HepG2 (cell line): ENCODE results near the gene TMEM87A. TPM values are rescaled to one million over a fixed set of nuclear protein-coding genes. Genes with fewer than 3 reads are reported as not detected.

Source experiments
- ATAC-seq: fragments of 200-7000 bp; cut with Tn5 transposase; 3 replicates; pipeline ENCODE4 v1.9.1; 2020; ENCODE audit warnings: mild to moderate bottlenecking, moderate library complexity
- BruUV-seq: library from RNA; stranded (reverse); fragments of 400-500 nt; replicated peaks from 2 replicates; lab custom pipeline; 2021; lab: Mats Ljungman, UMichigan
- CTCF ChIA-PET: fragments of 300-600 bp; formaldehyde crosslinking; extraction: SDS; loops from one replicate; lab custom pipeline; 2021; ENCODE audit warnings: low total read pairs, inconsistent platforms, low intra/inter-chr PET ratio; lab: Yijun Ruan, JAX
- POLR2A ChIA-PET: fragments of 350-600 bp; sonication (Branson Sonifier 250); formaldehyde crosslinking; loops from one replicate; lab custom pipeline; 2020; ENCODE audit warnings: antibody characterized with exemption, inconsistent platforms; lab: Yijun Ruan, JAX
- DNase-seq: peaks from one replicate; pipeline ENCODE4 v3.0.0-alpha.2; 2015; ENCODE audit warnings: low spot score
- FAIRE-seq: peaks from 3 replicates; lab custom pipeline; 2011; peaks lifted over from hg19 to GRCh38; lab: Jason Lieb, UNC
- H2AFZ ChIP-seq: one replicate; pipeline ENCODE4 v1.6.1; 2011; ENCODE audit warnings: low read length, inconsistent platforms
- H3K27ac ChIP-seq: fragments of 300-600 bp; 3 replicates; pipeline ENCODE4 v1.8.0; 2011; ENCODE audit warnings: mixed run types, mild to moderate bottlenecking, mixed read lengths, low read length, inconsistent platforms; ENCODE audit not compliant: insufficient read depth; ENCODE audit errors: extremely low read length
- H3K27me3 ChIP-seq, 2 experiments: fragments of 200-600 bp in 1 of 2; 2 replicates in 1 of 2; 3 replicates in 1 of 2; pipeline versions ENCODE4 v1.6.0 to v1.8.0; 2011; ENCODE audit warnings: low read length in 2 of 2, mild to moderate bottlenecking in 2 of 2, moderate library complexity in 2 of 2, inconsistent platforms in 1 of 2; ENCODE audit not compliant: insufficient read depth in 2 of 2, control insufficient read depth in 1 of 2
- H3K36me3 ChIP-seq, 2 experiments: fragments of 200-600 bp in 1 of 2; replicated peaks in 1 of 2; 2 replicates in 1 of 2; 3 replicates in 1 of 2; pipeline versions ENCODE4 v1.5.1 to v1.8.0; 2011; ENCODE audit warnings: low read length in 2 of 2, inconsistent platforms in 1 of 2; ENCODE audit not compliant: insufficient read depth in 2 of 2, control insufficient read depth in 1 of 2
- H3K4me1 ChIP-seq: 2 replicates; pipeline ENCODE4 v1.5.1; 2012; ENCODE audit warnings: low read length, inconsistent platforms; ENCODE audit not compliant: insufficient read depth
- H3K4me2 ChIP-seq: 2 replicates; pipeline ENCODE4 v1.6.0; 2011; ENCODE audit warnings: low read depth, low read length, inconsistent platforms
- H3K4me3 ChIP-seq, 3 experiments: fragments of 200-600 bp in 1 of 3; sonication (generic), shearing (Covaris generic) in 1 of 3; replicated peaks in 1 of 3; 2 replicates each; pipeline ENCODE4 v1.5.1; 2011 to 2016; ENCODE audit warnings: low read length in 3 of 3, inconsistent platforms in 2 of 3, low read depth in 2 of 3, mild to moderate bottlenecking in 2 of 3, control low read depth in 1 of 3, mixed read lengths in 1 of 3; ENCODE audit not compliant: insufficient read depth in 1 of 3
- H3K79me2 ChIP-seq: one replicate; pipeline ENCODE4 v1.6.1; 2011; ENCODE audit warnings: low read length, inconsistent platforms; ENCODE audit not compliant: insufficient read depth
- H3K9ac ChIP-seq: 2 replicates; pipeline ENCODE4 v1.6.0; 2011; ENCODE audit warnings: mild to moderate bottlenecking, low read depth, low read length, inconsistent platforms; ENCODE audit not compliant: insufficient read depth
- H3K9me3 ChIP-seq: 2 replicates; pipeline ENCODE4 v1.5.1; 2012; ENCODE audit warnings: mild to moderate bottlenecking, low read length
- H4K20me1 ChIP-seq: 2 replicates; pipeline ENCODE4 v1.6.0; 2011; ENCODE audit warnings: inconsistent platforms, mild to moderate bottlenecking, low read length, moderate library complexity; ENCODE audit not compliant: insufficient read depth
- ARNT2 ChIP-seq: sonication (generic); formaldehyde crosslinking; IDR thresholded peaks from 2 replicates; pipeline ENCODE4 v1.8.0; 2022; ENCODE audit warnings: mild to moderate bottlenecking, low read depth, missing genetic modification reagents, moderate library complexity
- BHLHE40 ChIP-seq: IDR thresholded peaks from 2 replicates; pipeline ENCODE4 v1.6.1; 2011; ENCODE audit warnings: low read length, improper control_type of control experiment
- DRAP1 ChIP-seq: IDR thresholded peaks from 2 replicates; pipeline ENCODE4 v1.6.1; 2016; ENCODE audit warnings: missing genetic modification reagents, missing compliant biosample characterization
- HES4 ChIP-seq: sonication (generic); formaldehyde crosslinking; IDR thresholded peaks from 2 replicates; pipeline ENCODE4 v1.9.0; 2021; ENCODE audit warnings: mild to moderate bottlenecking, missing genetic modification reagents, borderline replicate concordance
- MIER3 ChIP-seq: IDR thresholded peaks from 2 replicates; pipeline ENCODE4 v1.6.1; 2016; ENCODE audit warnings: missing compliant biosample characterization, borderline replicate concordance
- NFIC ChIP-seq: IDR thresholded peaks from 2 replicates; pipeline ENCODE4 v1.6.1; 2012; ENCODE audit warnings: mild to moderate bottlenecking, low read length, inconsistent platforms
- PATZ1 ChIP-seq: sonication (generic); formaldehyde crosslinking; IDR thresholded peaks from 2 replicates; pipeline ENCODE4 v1.4.0; 2020; ENCODE audit warnings: missing genetic modification reagents
- PTBP1 ChIP-seq: fragments of 200-400 bp; formaldehyde crosslinking; IDR thresholded peaks from 2 replicates; pipeline ENCODE4 v1.6.1; 2018; ENCODE audit warnings: low read length, low read depth; ENCODE audit not compliant: poor library complexity, severe bottlenecking
- SOX5 ChIP-seq: IDR thresholded peaks from 2 replicates; pipeline ENCODE4 v1.6.1; 2016; ENCODE audit warnings: borderline replicate concordance
- ZNF10 ChIP-seq: sonication (generic); formaldehyde crosslinking; IDR thresholded peaks from 2 replicates; pipeline ENCODE4 v1.4.0; 2020; ENCODE audit warnings: mild to moderate bottlenecking, low read depth, missing genetic modification reagents, borderline replicate concordance
- ZNF567 ChIP-seq: sonication (generic); formaldehyde crosslinking; IDR thresholded peaks from 2 replicates; pipeline ENCODE4 v1.8.1; 2023; ENCODE audit warnings: mild to moderate bottlenecking, missing genetic modification reagents, borderline replicate concordance
- ZNF703 ChIP-seq: sonication (generic); formaldehyde crosslinking; IDR thresholded peaks from 2 replicates; pipeline ENCODE4 v1.5.1; 2020; ENCODE audit warnings: missing genetic modification reagents, mild to moderate bottlenecking, moderate library complexity, borderline replicate concordance
- WGBS: methylation state at CpG from one replicate; pipeline ENCODE4 v1.1.6; 2017; ENCODE audit warnings: low lambda C conversion rate; 5-methylcytosine and 5-hydroxymethylcytosine counted together
- in situ Hi-C: cut with HindIII; loops from 2 replicates; pipeline ENCODE4 v1.10.0; 2017; ENCODE audit warnings: low pct_unique_long_range_greater_than_20kb; ENCODE audit not compliant: extremely low pct_ligation_motif_present
- intact Hi-C: fragments of 100-400 bp; cut with micrococcal nuclease; formaldehyde crosslinking; loops from one replicate; pipeline ENCODE4 v1.10.0; 2022; ENCODE audit not compliant: unreplicated experiment
- polyA plus RNA-seq, 8 experiments: library from polyadenylated mRNA; depleted of rRNA in 3 of 8; stranded (reverse) in 7 of 8; unstranded in 1 of 8; fragments of >200 nt; fragmentation: Illumina TruSeq in 4 of 8; extraction: Trizol in 4 of 8; gene quantifications; 2 replicates each; pipeline versions ENCODE4 v1.2.1 to v1.2.3, GENCODE V29; 2011 to 2016; ENCODE audit warnings: low read depth in 4 of 8, missing spikeins in 1 of 8, mixed read lengths in 1 of 8; ENCODE audit not compliant: insufficient read depth in 1 of 8
- total RNA-seq, 5 experiments: library from RNA; depleted of rRNA; stranded (reverse); fragments of >200 nt; fragmentation: Illumina TruSeq; extraction: Trizol; gene quantifications; 2 replicates each; pipeline ENCODE4 v1.2.3, GENCODE V29; 2016; ENCODE audit warnings: low read depth in 1 of 5
- TF ChIP-seq, protein P1 (sequence below): sonication (generic); formaldehyde crosslinking; IDR thresholded peaks from 2 replicates; pipeline ENCODE4 v1.4.0; 2020; ENCODE audit warnings: mild to moderate bottlenecking, missing genetic modification reagents
- TF ChIP-seq, protein P2 (sequence below): sonication (generic); formaldehyde crosslinking; IDR thresholded peaks from 2 replicates; pipeline ENCODE4 v1.4.0; 2020; ENCODE audit warnings: mild to moderate bottlenecking, missing genetic modification reagents

Gene TMEM87A
- total and polyA plus RNA-seq, 2 of the 13 experiments (the other 11 are each of a cell fraction or from before 2014, with no cell fraction given): 20.2 to 42.8 TPM

- peak; percentile 43 for FAIRE-seq
- TF ChIP-seq HES4 (peak; percentile 57; the same call in 1 of the 2 replicates), PTBP1 (peak; percentile 60), DRAP1 (peak; percentile 59; the same call in 1 of the 2 replicates), NFIC (no peak), ZNF703 (CRISPR knock-in tag) (no peak), PATZ1 (CRISPR knock-in tag) (no peak), ZNF567 (CRISPR knock-in tag) (no peak), ZNF10 (CRISPR knock-in tag) (no peak), BHLHE40 (no peak), ARNT2 (no peak; the same call in 1 of the 2 replicates), MIER3 (no peak), SOX5 (0 out of 2 replicates have a peak, but pooled peaks have one; percentile 19)
- TF ChIP-seq, protein P1, sequence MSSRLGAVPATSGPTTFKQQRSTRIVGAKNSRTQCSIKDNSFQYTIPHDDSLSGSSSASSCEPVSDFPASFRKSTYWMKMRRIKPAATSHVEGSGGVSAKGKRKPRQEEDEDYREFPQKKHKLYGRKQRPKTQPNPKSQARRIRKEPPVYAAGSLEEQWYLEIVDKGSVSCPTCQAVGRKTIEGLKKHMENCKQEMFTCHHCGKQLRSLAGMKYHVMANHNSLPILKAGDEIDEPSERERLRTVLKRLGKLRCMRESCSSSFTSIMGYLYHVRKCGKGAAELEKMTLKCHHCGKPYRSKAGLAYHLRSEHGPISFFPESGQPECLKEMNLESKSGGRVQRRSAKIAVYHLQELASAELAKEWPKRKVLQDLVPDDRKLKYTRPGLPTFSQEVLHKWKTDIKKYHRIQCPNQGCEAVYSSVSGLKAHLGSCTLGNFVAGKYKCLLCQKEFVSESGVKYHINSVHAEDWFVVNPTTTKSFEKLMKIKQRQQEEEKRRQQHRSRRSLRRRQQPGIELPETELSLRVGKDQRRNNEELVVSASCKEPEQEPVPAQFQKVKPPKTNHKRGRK: no peak
- TF ChIP-seq, protein P2, sequence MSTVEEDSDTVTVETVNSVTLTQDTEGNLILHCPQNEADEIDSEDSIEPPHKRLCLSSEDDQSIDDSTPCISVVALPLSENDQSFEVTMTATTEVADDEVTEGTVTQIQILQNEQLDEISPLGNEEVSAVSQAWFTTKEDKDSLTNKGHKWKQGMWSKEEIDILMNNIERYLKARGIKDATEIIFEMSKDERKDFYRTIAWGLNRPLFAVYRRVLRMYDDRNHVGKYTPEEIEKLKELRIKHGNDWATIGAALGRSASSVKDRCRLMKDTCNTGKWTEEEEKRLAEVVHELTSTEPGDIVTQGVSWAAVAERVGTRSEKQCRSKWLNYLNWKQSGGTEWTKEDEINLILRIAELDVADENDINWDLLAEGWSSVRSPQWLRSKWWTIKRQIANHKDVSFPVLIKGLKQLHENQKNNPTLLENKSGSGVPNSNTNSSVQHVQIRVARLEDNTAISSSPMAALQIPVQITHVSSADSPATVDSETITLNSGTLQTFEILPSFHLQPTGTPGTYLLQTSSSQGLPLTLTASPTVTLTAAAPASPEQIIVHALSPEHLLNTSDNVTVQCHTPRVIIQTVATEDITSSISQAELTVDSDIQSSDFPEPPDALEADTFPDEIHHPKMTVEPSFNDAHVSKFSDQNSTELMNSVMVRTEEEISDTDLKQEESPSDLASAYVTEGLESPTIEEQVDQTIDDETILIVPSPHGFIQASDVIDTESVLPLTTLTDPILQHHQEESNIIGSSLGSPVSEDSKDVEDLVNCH (CRISPR knock-in tag): no peak
Observed at GRCh38 chr15:42207674-42208579, 65.3 kb downstream of the TMEM87A start, which contains the start of gene VPS39. VPS39 (minus strand) TSS chr15:42208304; CDS start chr15:42208153, 151 bp downstream.

More at GRCh38 chr15:42207674-42208579, 65.3 kb downstream of the TMEM87A start, which contains the start of gene VPS39:
- in situ Hi-C loops (no loop called here), intact Hi-C loops (no loop called here)
- ATAC-seq (peak; percentile 99), DNase-seq (peak; percentile 77)
- Histone ChIP-seq H3K4me1 (peaks cover 23% of the 10 kb centered on the region), H3K36me3 (peaks cover 6 to 22% of the 10 kb centered on the region in 2 experiments), H3K9ac (peak within 1 kb of the TSS; percentile 94), H3K9me3 (no peaks in the 10 kb centered on the region), H3K4me2 (peak within 1 kb of the TSS; percentile 79), H2AFZ (no peak within 1 kb of the TSS), H3K27me3 (no peaks in the 10 kb centered on the region; a peak in 1 of 5 replicates), H3K27ac (peak within 1 kb of the TSS; percentile 73), H3K79me2 (peaks cover 17% of the 10 kb centered on the region), H3K4me3 (peak within 1 kb of the TSS; percentile 88 to 99 (median 89)), H4K20me1 (no peaks in the 10 kb centered on the region)
- 29% methylated on average over 16 of the region's 45 CpGs for WGBS
- ChIA-PET POLR2A (interaction anchor here (0.8 to 1.6 kb wide), 4 partner anchors 66 to 283 kb away, joined by 3 to 7 read pairs (median 3); partner anchors contain the start of genes TMEM87A and ZNF106), CTCF (no interaction called here)
- BruUV-seq: TSS peak; percentile 64
